EL (cell line): ENCODE measurements around the gene KLHL17.
A peak's percentile ranks its signal among the peaks of the same experiment; 100 is the strongest.
"Not testable (repeated sequence)": the region's sequence is repeated elsewhere in the genome, so short reads cannot be mapped to it uniquely, and the experiment has no call there.

Experiments
- DNase-seq: peaks from one replicate; pipeline ENCODE4 v3.0.0-alpha.2; 2016

KLHL17 gene

GRCh38 chr1:1003618-1004419 lies 43.4 kb downstream of the KLHL17 start:
- no peak for DNase-seq

- DNase-seq: no peak
Measured at GRCh38 chr1:1004420-1004779, 44.0 kb downstream of the KLHL17 start.

- DNase-seq: peak; percentile 75
Measured at GRCh38 chr1:1004780-1005697, 44.7 kb downstream of the KLHL17 start.

DNA sequence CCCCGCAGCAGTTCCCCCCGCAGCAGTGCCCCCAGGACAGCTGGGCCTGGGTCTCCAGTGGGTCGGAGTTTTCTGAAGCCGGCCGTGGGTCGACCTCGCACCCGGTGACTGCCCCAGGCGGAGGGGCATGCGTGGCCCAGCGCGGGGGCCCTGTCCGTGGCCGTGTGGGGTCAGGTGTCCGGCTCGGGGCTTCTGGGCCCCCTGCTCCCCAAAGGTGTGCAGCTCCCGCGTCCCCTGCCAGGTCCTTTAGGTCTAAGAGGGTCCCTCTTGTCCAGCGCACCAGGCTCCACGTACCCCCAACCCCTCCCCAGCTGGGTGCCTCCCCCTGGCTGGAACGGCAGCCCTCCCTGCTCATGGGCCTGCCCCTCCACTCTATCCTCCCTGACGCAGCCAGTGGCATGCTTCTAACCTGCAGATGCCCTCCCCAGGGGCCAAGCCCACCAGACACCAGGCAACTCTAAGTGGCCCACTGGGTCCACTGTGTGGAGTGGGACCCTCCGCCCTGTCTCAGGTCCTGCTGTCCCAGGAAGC lies 45.5 kb downstream of the KLHL17 start:
- DNase-seq: no peak

- DNase-seq: no peak
Measured at GRCh38 chr1:1006305-1007159, 46.1 kb downstream of the KLHL17 start.

DNA sequence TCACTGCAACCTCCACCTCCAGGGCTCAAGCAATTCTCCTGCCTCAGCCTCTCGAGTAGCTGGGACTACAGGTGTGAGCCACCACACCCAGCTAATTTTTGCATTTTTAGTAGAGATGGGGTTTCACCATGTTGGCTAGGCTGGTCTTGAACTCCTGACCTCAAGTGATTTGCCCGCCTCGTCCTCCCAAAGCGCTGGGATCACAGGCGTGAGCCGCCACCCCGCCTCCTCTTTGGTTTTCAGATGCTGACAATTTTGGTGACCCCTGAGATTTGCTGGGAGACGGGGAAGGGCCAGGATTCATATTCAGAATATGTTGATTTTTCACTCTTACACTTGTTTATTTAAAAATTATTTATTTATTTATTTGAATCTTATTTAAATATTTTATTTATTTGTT lies 49.7 kb downstream of the KLHL17 start:
- DNase-seq: not testable (repeated sequence)

- no peak for DNase-seq
Measured at GRCh38 chr1:1011396-1011949, 51.1 kb downstream of the KLHL17 start.

DNA sequence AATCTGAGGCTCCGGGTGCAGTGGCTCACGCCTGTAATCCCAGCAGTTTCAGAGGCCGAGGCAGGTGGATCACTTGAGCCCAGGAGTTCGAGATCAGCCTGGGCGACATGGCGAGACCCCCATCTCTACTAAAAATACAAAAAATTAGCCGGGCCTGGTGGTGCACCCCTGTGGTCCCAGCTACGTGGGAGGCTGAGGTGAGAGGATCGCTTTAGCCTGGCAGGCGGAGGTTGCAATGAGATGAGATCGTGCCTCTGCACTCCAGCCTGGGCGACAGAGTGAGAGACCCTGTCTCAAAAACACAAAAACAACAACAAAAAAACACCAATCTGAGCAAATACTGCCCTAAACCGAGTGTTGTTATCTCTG lies 52.3 kb downstream of the KLHL17 start:
- DNase-seq: not testable (repeated sequence)

DNA sequence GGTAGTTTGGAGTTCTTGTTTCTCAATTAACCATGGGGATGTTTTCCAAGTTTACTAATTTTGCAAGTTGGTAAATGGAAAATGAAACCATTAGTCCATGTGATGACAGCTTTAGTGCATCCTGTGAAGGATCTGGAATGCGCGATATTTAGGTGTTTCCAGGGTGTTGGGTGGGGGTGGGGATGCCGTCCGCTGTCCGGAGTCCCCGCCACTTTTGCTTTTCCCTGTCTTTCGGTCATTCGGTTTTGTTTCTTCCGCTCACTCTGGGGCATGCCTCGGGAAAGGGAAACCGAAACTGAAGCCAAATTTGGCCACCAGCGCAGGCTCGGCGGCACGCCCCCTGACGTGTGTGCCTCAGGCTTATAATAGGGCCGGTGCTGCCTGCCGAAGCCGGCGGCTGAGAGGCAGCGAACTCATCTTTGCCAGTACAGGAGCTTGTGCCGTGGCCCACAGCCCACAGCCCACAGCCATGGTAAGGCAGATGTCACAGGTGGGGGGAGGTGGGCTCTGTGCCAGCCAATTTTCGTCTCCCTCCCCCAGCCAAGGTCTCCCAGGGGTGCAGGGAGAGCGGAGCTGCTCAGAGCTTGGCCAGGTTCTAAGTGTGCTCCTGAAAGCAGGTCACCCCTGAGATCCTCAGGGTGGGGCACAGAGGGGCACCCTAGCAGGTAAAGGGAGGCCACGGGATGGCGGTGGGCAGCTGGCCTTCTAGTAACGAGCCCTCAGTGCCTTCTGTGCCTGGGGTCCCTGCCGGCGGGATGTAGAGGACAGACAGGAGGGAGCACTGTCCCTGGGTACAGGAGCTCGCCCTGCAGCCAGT lies 52.9 kb downstream of the KLHL17 start, which contains the start of gene ISG15:
Gene ISG15 (plus strand): TSS at position 393 of the 817 bp plus-strand sequence. CDS start 77 bp downstream, at position 470.
- peak; percentile 97 for DNase-seq

DNA sequence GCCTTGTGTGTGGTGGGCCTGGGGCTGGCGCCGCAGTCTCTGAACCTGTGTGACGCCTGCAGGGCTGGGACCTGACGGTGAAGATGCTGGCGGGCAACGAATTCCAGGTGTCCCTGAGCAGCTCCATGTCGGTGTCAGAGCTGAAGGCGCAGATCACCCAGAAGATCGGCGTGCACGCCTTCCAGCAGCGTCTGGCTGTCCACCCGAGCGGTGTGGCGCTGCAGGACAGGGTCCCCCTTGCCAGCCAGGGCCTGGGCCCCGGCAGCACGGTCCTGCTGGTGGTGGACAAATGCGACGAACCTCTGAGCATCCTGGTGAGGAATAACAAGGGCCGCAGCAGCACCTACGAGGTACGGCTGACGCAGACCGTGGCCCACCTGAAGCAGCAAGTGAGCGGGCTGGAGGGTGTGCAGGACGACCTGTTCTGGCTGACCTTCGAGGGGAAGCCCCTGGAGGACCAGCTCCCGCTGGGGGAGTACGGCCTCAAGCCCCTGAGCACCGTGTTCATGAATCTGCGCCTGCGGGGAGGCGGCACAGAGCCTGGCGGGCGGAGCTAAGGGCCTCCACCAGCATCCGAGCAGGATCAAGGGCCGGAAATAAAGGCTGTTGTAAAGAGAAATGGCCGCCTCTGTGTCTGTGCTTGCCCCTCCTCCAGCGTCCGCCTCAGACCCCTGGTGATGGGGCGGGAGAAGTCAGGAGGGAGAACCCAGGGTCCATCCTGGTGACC lies 53.7 kb downstream of the KLHL17 start:
- peak; percentile 56 for DNase-seq

GRCh38 chr1:1014799-1015681 lies 54.7 kb downstream of the KLHL17 start:
- DNase-seq: peak; percentile 56
